K562 (cell line): ENCODE results near the gene GMEB1. TPM values are rescaled to one million over a fixed set of nuclear protein-coding genes. Genes with fewer than 3 reads are reported as not detected.

Source experiments
- BCOR ChIP-seq: fragments of 450-650 bp; IDR thresholded peaks from 2 replicates; pipeline ENCODE4 v1.6.1; 2016
- CHD2 ChIP-seq: IDR thresholded peaks from 2 replicates; pipeline ENCODE4 v1.6.1; 2011; ENCODE audit warnings: low read depth, low read length
- DACH1 ChIP-seq: fragments of 450-650 bp; IDR thresholded peaks from 2 replicates; pipeline ENCODE4 v1.6.1; 2018; ENCODE audit not compliant: partially characterized antibody
- DIDO1 ChIP-seq: fragments of 450-650 bp; IDR thresholded peaks from 2 replicates; pipeline ENCODE4 v1.6.1; 2016; ENCODE audit warnings: low read depth, missing biosample characterization, missing genetic modification characterization
- ETV6 ChIP-seq, 3 experiments: fragments of 150-350 bp in 1 of 3; sonication (generic) in 1 of 3; formaldehyde crosslinking in 1 of 3; IDR thresholded peaks; 2 replicates each; pipeline versions ENCODE4 v1.6.1 to v1.8.0; 2014 to 2022; ENCODE audit warnings: borderline replicate concordance in 2 of 3, low read depth in 2 of 3, antibody characterized with exemption in 1 of 3, low read length in 1 of 3, mild to moderate bottlenecking in 1 of 3, missing genetic modification reagents in 1 of 3
- FOXJ2 ChIP-seq: fragments of 200-800 bp; sonication (Bioruptor generic); IDR thresholded peaks from 2 replicates; pipeline ENCODE4 v1.6.1; 2016; ENCODE audit warnings: missing genetic modification characterization, missing compliant biosample characterization
- FOXM1 ChIP-seq, 2 experiments: fragments of 450-650 bp in 1 of 2; sonication (generic) in 1 of 2; formaldehyde crosslinking in 1 of 2; IDR thresholded peaks; 2 replicates each; pipeline versions ENCODE4 v1.6.1 to v1.9.0; 2017 to 2022; ENCODE audit warnings: low read depth in 2 of 2, mild to moderate bottlenecking in 2 of 2, missing genetic modification reagents in 1 of 2, moderate library complexity in 1 of 2
- GTF2F1 ChIP-seq: IDR thresholded peaks from 2 replicates; pipeline ENCODE4 v1.6.1; 2011; ENCODE audit warnings: low read depth, low read length, improper control_type of control experiment
- HNRNPUL1 ChIP-seq: fragments of 200-400 bp; formaldehyde crosslinking; IDR thresholded peaks from 2 replicates; pipeline ENCODE4 v1.6.1; 2017; ENCODE audit warnings: low read length
- KLF13 ChIP-seq: fragments of 450-650 bp; IDR thresholded peaks from 2 replicates; pipeline ENCODE4 v1.6.1; 2016; ENCODE audit warnings: missing genetic modification characterization, low read depth, mild to moderate bottlenecking, missing compliant biosample characterization, moderate library complexity, borderline replicate concordance
- MCM2 ChIP-seq: fragments of 450-650 bp; IDR thresholded peaks from 2 replicates; pipeline ENCODE4 v1.6.1; 2017; ENCODE audit warnings: low read depth, mild to moderate bottlenecking
- PHTF2 ChIP-seq: fragments of 250-450 bp; sonication (Bioruptor Pico); IDR thresholded peaks from 2 replicates; pipeline ENCODE4 v1.5.0; 2021; ENCODE audit warnings: mild to moderate bottlenecking
- POLR2A ChIP-seq: fragments of 450-650 bp; conservative IDR thresholded peaks from 2 replicates; pipeline ENCODE4 v1.6.1; 2016
- PURB ChIP-seq: sonication (generic); formaldehyde crosslinking; IDR thresholded peaks from 2 replicates; pipeline ENCODE4 v1.9.0; 2021; ENCODE audit warnings: low read depth, mild to moderate bottlenecking, missing genetic modification reagents
- RB1 ChIP-seq: fragments of 450-650 bp; IDR thresholded peaks from 2 replicates; pipeline ENCODE4 v1.6.1; 2017; ENCODE audit warnings: low read depth, mild to moderate bottlenecking
- RBBP5 ChIP-seq: fragments of 200-600 bp; sonication (generic); IDR thresholded peaks from 2 replicates; pipeline ENCODE4 v1.6.1; 2012; ENCODE audit warnings: borderline replicate concordance, mild to moderate bottlenecking, low read length, control low read depth, inconsistent platforms; ENCODE audit not compliant: insufficient read depth, poor library complexity, severe bottlenecking
- SMAD4 ChIP-seq: fragments of 250-450 bp; sonication (Bioruptor Pico); conservative IDR thresholded peaks from 2 replicates; pipeline ENCODE4 v1.8.0; 2021; ENCODE audit warnings: inconsistent platforms, mild to moderate bottlenecking, moderate library complexity
- TCFL5 ChIP-seq: fragments of 250-450 bp; sonication (Bioruptor Pico); conservative IDR thresholded peaks from 2 replicates; pipeline ENCODE4 v1.6.1; 2021; ENCODE audit warnings: mild to moderate bottlenecking, moderate library complexity, matching md5 sums
- TFAM ChIP-seq: fragments of 250-450 bp; sonication (Bioruptor Pico); conservative IDR thresholded peaks from 2 replicates; pipeline ENCODE4 v1.5.0; 2021; ENCODE audit warnings: mild to moderate bottlenecking, moderate library complexity
- U2AF2 ChIP-seq: fragments of 200-400 bp; formaldehyde crosslinking; optimal IDR thresholded peaks from 2 replicates; pipeline ENCODE3; 2017; ENCODE audit warnings: low read depth, mild to moderate bottlenecking, low read length
- ZBED1 ChIP-seq: IDR thresholded peaks from 2 replicates; pipeline ENCODE4 v1.6.1; 2014
- ZEB2 ChIP-seq: fragments of 450-650 bp; IDR thresholded peaks from 2 replicates; pipeline ENCODE4 v1.6.1; 2016
- ZFX ChIP-seq: sonication (generic); formaldehyde crosslinking; IDR thresholded peaks from 2 replicates; pipeline ENCODE4 v1.8.0; 2022; ENCODE audit warnings: mild to moderate bottlenecking, missing genetic modification reagents, moderate library complexity
- polyA plus RNA-seq, 8 experiments: library from polyadenylated mRNA; depleted of rRNA in 4 of 8; stranded (reverse) in 5 of 8; unstranded in 3 of 8; fragments of >200 nt; fragmentation: Nextera tagmentation in 2 of 8; fragmentation: Illumina TruSeq in 1 of 8; extraction: Ambion mirVana in 2 of 8; extraction: Trizol in 1 of 8; gene quantifications; 2 replicates each; pipeline versions ENCODE4 v1.2.1 to v1.2.3, GENCODE V29; 2011 to 2014; ENCODE audit warnings: inconsistent platforms in 1 of 8, missing spikeins in 1 of 8
- total RNA-seq, 7 experiments: library from RNA; depleted of rRNA in 6 of 7; stranded (reverse); fragments of >200 nt in 6 of 7; fragmentation: Illumina TruSeq in 2 of 7; extraction: Trizol in 2 of 7; gene quantifications; 2 replicates each; pipeline versions ENCODE4 v1.2.1 to v1.2.3, GENCODE V29; 2011 to 2021; ENCODE audit warnings: low replicate concordance in 1 of 7
- TF ChIP-seq, protein P1 (sequence below): fragments of 450-650 bp; IDR thresholded peaks from 2 replicates; pipeline ENCODE4 v1.6.1; 2017; ENCODE audit warnings: mild to moderate bottlenecking, moderate library complexity
- TF ChIP-seq, protein P2 (sequence below): sonication (generic); formaldehyde crosslinking; IDR thresholded peaks from 2 replicates; pipeline ENCODE4 v1.8.0; 2023; ENCODE audit warnings: mild to moderate bottlenecking, missing genetic modification reagents
- TF ChIP-seq, protein P3 (sequence below): fragments of 450-650 bp; IDR thresholded peaks from 2 replicates; pipeline ENCODE4 v1.7.0; 2016; ENCODE audit warnings: borderline replicate concordance

The GMEB1 gene
- total and polyA plus RNA-seq, 9 of the 15 experiments (the other 6 are each of a cell fraction or from before 2014, with no cell fraction given): 6.6 to 17.5 (median 8.5) TPM

DNA sequence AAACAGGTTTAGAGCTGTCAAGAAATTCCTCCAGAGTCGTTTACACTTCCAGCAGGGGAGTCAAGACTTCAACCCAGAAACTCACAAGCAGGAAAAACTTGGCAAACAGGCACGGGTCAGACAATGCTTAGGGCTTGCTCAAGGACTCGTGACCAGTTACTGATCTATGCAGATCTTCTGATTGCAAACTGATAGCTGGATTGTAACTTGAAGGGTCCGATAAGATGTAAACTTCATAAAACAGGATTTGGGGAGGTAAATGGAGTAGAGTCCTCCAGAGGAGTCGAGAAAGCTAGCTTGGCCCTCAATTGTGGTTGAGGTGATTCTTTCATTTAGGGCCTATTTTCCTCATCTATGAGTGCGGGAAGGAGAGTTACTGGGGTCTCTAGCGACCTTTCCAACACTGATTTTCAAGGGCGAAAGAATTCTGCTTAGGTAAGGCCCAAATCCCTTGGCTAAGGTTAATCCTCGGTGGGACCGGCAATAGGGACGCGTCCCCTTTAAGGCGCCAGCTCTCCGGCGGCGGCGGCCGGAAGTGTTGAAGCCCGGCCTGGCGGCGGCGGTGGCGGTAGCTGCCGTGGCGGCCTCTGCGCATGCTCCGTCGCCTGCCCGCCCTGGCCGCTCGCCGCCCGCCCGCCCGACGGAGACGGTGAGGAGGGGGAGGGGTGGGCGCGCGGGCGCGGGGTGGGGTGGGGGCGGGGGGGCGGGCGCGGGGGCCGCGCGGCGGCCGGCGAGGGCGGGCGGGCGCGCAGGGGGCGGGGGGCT, at the start of gene GMEB1 (continued):
- TF ChIP-seq GTF2F1: 0 out of 2 replicates have a peak, but pooled peaks have one; percentile 35
- no peak for TF ChIP-seq MCM2
- TF ChIP-seq ZEB2: peak; percentile 23; the same call in 1 of the 2 replicates
- TF ChIP-seq FOXM1 (IDR thresholded peaks at IDR 0.05; ENCODE audit: low read depth): peak; percentile 57
- TF ChIP-seq FOXM1 (CRISPR knock-in tag; IDR thresholded peaks at IDR 0.05; ENCODE audit: low read depth): no peak
- TF ChIP-seq POLR2A: peak; percentile 62; the same call in 1 of the 2 replicates
- no peak for TF ChIP-seq CHD2
- no peak for TF ChIP-seq BCOR
- TF ChIP-seq DACH1: no peak
- no peak for TF ChIP-seq ZBED1
- TF ChIP-seq ETV6 (IDR thresholded peaks at IDR 0.05; ENCODE audit: borderline replicate concordance in 1 of 2, low read depth in 2 of 2, low read length in 1 of 2): no peak
- TF ChIP-seq ETV6 (CRISPR knock-in tag; IDR thresholded peaks at IDR 0.05; ENCODE audit: borderline replicate concordance): no peak
- TF ChIP-seq ZFX (CRISPR knock-in tag): peak; percentile 81
- TF ChIP-seq U2AF2: no peak
- TF ChIP-seq TFAM (CRISPR knock-in tag): no peak
- peak; percentile 27; the same call in 1 of the 2 replicates for TF ChIP-seq RB1
- TF ChIP-seq, protein P1, sequence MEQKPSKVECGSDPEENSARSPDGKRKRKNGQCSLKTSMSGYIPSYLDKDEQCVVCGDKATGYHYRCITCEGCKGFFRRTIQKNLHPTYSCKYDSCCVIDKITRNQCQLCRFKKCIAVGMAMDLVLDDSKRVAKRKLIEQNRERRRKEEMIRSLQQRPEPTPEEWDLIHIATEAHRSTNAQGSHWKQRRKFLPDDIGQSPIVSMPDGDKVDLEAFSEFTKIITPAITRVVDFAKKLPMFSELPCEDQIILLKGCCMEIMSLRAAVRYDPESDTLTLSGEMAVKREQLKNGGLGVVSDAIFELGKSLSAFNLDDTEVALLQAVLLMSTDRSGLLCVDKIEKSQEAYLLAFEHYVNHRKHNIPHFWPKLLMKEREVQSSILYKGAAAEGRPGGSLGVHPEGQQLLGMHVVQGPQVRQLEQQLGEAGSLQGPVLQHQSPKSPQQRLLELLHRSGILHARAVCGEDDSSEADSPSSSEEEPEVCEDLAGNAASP: no peak
- peak; percentile 61; the same call in 1 of the 2 replicates for TF ChIP-seq KLF13
- peak; percentile 35 for TF ChIP-seq RBBP5
- TF ChIP-seq, protein P2, sequence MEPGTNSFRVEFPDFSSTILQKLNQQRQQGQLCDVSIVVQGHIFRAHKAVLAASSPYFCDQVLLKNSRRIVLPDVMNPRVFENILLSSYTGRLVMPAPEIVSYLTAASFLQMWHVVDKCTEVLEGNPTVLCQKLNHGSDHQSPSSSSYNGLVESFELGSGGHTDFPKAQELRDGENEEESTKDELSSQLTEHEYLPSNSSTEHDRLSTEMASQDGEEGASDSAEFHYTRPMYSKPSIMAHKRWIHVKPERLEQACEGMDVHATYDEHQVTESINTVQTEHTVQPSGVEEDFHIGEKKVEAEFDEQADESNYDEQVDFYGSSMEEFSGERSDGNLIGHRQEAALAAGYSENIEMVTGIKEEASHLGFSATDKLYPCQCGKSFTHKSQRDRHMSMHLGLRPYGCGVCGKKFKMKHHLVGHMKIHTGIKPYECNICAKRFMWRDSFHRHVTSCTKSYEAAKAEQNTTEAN: no peak
- no peak for TF ChIP-seq TCFL5 (CRISPR knock-in tag)
- no peak for TF ChIP-seq HNRNPUL1
- TF ChIP-seq SMAD4: no peak; the same call in 1 of the 2 replicates
- no peak for TF ChIP-seq PHTF2 (CRISPR knock-in tag)
- TF ChIP-seq, protein P3, sequence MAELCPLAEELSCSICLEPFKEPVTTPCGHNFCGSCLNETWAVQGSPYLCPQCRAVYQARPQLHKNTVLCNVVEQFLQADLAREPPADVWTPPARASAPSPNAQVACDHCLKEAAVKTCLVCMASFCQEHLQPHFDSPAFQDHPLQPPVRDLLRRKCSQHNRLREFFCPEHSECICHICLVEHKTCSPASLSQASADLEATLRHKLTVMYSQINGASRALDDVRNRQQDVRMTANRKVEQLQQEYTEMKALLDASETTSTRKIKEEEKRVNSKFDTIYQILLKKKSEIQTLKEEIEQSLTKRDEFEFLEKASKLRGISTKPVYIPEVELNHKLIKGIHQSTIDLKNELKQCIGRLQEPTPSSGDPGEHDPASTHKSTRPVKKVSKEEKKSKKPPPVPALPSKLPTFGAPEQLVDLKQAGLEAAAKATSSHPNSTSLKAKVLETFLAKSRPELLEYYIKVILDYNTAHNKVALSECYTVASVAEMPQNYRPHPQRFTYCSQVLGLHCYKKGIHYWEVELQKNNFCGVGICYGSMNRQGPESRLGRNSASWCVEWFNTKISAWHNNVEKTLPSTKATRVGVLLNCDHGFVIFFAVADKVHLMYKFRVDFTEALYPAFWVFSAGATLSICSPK: no peak
- no peak for TF ChIP-seq PURB
- TF ChIP-seq DIDO1 (tag): peak; percentile 52; the same call in 1 of the 2 replicates
- TF ChIP-seq FOXJ2 (tag): no peak
